C1 segment of cervical spinal cord (tissue), 14 donors: Measurements from ENCODE around the gene FAM47B.

Source experiments
- DNase-seq, 14 donors: peaks; one replicate each; lab custom pipeline; 2025; lab: John Stamatoyannopoulos, UW

Gene FAM47B

DNA sequence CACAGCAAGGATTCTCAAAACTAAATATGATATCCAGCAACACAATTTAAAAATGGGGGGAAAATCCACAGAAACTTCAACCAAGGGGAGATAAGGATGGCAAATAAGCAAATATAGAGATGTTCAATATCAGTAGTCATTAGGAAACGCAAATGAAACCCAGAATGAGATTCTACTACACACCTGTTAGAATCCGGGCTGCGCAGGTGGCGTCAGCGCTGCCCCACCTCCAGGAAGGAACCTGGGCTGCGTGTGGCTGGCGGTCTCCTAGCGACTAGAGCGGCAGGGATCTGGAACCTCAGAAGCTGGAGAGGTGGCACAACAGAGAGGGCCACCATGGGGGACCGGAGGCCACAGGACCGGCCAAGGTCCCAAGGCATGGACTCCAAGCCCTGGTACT lies at the start of gene FAM47B:
TSS of gene FAM47B (plus strand) at position 301 of the 400 bp plus-strand sequence. CDS start at position 337, 36 bp downstream.
- no peak for DNase-seq

DNA sequence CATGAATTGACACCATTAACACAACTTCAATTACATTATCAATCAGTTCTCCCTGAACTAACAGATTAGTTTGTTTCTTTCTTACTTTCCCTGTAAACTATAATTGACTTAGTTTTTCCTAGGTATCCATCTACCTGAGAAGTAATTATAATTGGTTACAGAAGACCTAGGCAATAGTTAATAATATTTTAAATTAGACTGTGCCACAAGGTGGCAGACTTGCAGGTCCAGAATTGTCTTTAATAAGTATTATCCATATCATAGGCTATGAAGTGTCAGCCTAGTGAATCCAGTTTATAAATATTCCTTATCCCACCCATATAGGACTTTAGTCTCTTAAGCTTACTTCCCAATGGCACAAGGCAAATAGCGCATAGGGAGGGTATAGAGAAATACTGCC lies 48.9 kb upstream of the FAM47B start:
- DNase-seq: no peak

GRCh38 chrX:34900691-34901090 lies 41.9 kb upstream of the FAM47B start:
- DNase-seq: no peak

- DNase-seq: no peak
These were observed 40.8 kb upstream of the FAM47B start for GRCh38 chrX:34901761-34902160.

DNA sequence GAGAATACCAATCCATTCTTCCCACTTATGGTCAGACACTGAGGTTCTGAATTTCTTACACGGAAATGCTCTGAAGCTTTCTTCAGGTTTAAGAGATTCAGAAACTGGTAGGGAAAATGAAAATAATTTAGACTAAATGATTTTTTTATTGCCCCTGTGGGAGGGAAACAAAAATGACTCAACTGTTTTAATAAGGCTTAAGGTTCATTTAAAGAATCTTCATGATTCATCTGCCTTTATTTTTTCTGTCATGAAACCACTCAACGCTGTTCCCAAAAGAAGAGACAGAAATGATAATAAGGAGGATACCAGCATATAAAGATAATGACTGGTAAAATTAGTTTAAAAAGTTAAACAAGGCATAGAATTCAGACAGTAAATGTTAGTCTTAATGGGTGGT lies 39.3 kb upstream of the FAM47B start:
- no peak for DNase-seq

GRCh38 chrX:34909151-34909550 lies 33.4 kb upstream of the FAM47B start:
- DNase-seq: no peak

GRCh38 chrX:34915463-34916225 lies 27.0 kb upstream of the FAM47B start:
- DNase-seq: no peak

GRCh38 chrX:34917146-34917545 lies 25.4 kb upstream of the FAM47B start:
- no peak for DNase-seq

- no peak for DNase-seq
These were observed 24.4 kb upstream of the FAM47B start for GRCh38 chrX:34918091-34918736.

DNA sequence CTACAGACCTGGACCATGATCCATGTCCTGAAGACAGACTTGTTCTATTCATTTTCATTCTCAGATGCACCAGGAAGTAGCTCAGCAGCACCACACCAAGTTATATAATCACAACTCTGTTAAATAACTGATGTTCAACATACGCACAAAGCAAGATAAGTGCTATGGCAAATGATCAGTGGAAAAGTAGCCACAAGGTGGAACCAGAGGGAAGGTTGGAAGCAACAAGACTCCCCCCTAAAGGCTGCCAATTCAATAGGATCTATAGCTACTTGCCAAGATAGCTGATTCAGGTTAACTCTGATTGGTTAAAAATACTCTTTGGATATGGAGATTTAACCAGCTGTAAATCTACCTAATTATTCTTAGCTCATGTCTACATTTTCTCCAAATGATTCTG lies 23.7 kb upstream of the FAM47B start:
- no peak for DNase-seq

GRCh38 chrX:34927866-34928265 lies 14.7 kb upstream of the FAM47B start:
- DNase-seq: no peak

GRCh38 chrX:34943235-34943634 lies 639 bp downstream of the FAM47B start:
- DNase-seq: no peak

DNA sequence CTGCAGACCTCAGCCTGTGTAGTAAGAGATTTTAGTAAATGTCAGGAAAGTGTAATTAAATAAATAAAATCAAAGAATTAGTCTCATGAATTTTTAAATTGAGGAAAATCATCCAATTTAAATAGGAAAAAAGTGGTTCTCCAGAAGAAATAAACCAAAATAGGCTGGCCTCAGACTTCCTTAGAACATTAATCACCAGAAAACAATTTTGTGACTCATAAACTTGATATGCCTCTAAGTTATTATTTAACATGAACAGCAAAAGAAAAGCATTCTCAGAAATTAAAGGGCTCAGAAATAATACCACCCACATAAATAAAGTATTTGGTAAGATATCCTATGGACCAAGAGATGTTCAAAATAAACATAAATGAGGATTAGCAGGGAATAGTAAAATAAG lies 14.3 kb downstream of the FAM47B start:
- DNase-seq: no peak

GRCh38 chrX:34961662-34962061 lies 19.1 kb downstream of the FAM47B start:
- DNase-seq: no peak

GRCh38 chrX:34972206-34972605 lies 29.6 kb downstream of the FAM47B start:
- DNase-seq: no peak

DNA sequence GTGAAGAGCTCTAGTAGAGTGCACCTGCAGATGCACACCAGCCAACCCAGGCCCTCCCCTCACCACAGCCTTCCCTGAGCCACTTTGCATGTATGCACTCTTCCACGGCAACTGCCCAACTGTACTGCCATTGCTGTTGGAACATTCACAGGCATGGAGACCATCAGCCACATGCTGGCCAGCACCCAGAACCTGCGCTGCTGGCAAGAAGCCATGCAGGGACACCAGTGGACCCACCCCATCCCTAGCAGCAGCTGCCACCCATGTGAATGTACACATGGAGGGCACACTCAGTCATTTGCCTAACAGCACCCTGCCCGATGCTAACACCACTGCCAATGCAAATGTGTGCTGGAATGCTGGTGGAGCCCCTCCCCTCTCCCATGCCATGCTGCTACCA lies 35.6 kb downstream of the FAM47B start:
- no peak for DNase-seq

DNA sequence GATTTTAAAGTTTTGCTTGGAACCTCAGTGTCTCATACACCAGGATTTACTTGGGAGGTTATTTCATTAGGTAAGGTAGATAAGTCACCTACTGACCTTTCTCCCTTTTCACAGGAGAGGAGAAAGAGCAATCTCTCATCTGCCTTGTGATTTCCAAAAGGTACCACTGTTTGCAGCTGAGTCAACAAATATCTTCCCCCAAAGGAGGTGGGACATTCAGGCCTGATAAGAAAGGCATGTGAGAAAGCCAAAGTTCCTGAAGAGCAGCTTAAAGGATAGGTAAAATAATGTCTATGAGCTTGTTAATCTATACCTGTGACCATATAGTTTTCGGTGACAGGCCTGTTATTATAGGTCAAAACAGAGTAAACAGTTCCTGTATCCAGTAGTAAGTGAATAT lies 45.0 kb downstream of the FAM47B start:
- DNase-seq: no peak
